K562 (cell line): ENCODE data around the gene CRKL. TPM values are rescaled to one million over a fixed set of nuclear protein-coding genes. Genes with fewer than 3 reads are reported as not detected.
A peak's percentile ranks its signal among the peaks of the same experiment; 100 is the strongest.

Experiments used
- CREB5 ChIP-seq: fragments of 250-450 bp; sonication (Bioruptor Pico); IDR thresholded peaks from 2 replicates; pipeline ENCODE4 v1.5.0; 2020; ENCODE audit warnings: mild to moderate bottlenecking
- ETV5 ChIP-seq: sonication (generic); formaldehyde crosslinking; IDR thresholded peaks from 2 replicates; pipeline ENCODE4 v1.4.0; 2020; ENCODE audit warnings: low read depth, mild to moderate bottlenecking, missing genetic modification reagents
- MEF2A ChIP-seq: IDR thresholded peaks from 2 replicates; pipeline ENCODE4 v1.6.1; 2011; ENCODE audit warnings: low read depth, mild to moderate bottlenecking, low read length, moderate library complexity; ENCODE audit not compliant: control insufficient read depth
- OTX1 ChIP-seq: fragments of 450-650 bp; formaldehyde crosslinking; IDR thresholded peaks from 2 replicates; pipeline ENCODE4 v1.4.0; 2022; ENCODE audit warnings: mild to moderate bottlenecking
- polyA plus RNA-seq, 8 experiments: library from polyadenylated mRNA; depleted of rRNA in 4 of 8; stranded (reverse) in 5 of 8; unstranded in 3 of 8; fragments of >200 nt; fragmentation: Nextera tagmentation in 2 of 8; fragmentation: Illumina TruSeq in 1 of 8; extraction: Ambion mirVana in 2 of 8; extraction: Trizol in 1 of 8; gene quantifications; 2 replicates each; pipeline versions ENCODE4 v1.2.1 to v1.2.3, GENCODE V29; 2011 to 2014; ENCODE audit warnings: inconsistent platforms in 1 of 8, missing spikeins in 1 of 8
- total RNA-seq, 7 experiments: library from RNA; depleted of rRNA in 6 of 7; stranded (reverse); fragments of >200 nt in 6 of 7; fragmentation: Illumina TruSeq in 2 of 7; extraction: Trizol in 2 of 7; gene quantifications; 2 replicates each; pipeline versions ENCODE4 v1.2.1 to v1.2.3, GENCODE V29; 2011 to 2021; ENCODE audit warnings: low replicate concordance in 1 of 7
- TF ChIP-seq, protein P1 (sequence below): fragments of 250-450 bp; sonication (Bioruptor Pico); IDR thresholded peaks from 2 replicates; pipeline ENCODE4 v1.9.0; 2021; ENCODE audit warnings: mild to moderate bottlenecking, inconsistent platforms

Gene CRKL
- total and polyA plus RNA-seq, 9 of the 15 experiments (the other 6 are each of a cell fraction or from before 2014, with no cell fraction given) = 100 to 263 (median 124) TPM

DNA sequence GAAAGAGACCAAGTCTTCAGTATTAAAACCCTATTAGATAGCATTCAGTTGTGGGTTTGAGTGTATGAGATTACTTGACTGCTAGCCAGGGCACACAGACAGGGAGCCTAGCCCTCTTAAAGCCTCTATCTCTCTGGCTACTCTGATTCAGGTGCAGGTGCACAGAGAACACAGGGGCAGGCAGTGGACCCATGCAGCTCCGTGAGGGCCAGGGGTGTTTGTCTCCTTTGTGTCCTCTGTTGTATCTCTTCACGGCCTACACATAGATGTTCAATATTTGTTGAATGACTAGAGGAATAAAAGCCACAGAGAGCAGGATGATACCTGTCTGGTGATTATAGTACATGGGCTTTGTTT is 28.3 kb downstream of the CRKL start (continued):
- no peak for TF ChIP-seq MEF2A
- TF ChIP-seq CREB5 = no peak
- TF ChIP-seq OTX1 (CRISPR knock-in tag) = 0 out of 2 replicates have a peak, but pooled peaks have one; percentile 65
- TF ChIP-seq, protein P1, sequence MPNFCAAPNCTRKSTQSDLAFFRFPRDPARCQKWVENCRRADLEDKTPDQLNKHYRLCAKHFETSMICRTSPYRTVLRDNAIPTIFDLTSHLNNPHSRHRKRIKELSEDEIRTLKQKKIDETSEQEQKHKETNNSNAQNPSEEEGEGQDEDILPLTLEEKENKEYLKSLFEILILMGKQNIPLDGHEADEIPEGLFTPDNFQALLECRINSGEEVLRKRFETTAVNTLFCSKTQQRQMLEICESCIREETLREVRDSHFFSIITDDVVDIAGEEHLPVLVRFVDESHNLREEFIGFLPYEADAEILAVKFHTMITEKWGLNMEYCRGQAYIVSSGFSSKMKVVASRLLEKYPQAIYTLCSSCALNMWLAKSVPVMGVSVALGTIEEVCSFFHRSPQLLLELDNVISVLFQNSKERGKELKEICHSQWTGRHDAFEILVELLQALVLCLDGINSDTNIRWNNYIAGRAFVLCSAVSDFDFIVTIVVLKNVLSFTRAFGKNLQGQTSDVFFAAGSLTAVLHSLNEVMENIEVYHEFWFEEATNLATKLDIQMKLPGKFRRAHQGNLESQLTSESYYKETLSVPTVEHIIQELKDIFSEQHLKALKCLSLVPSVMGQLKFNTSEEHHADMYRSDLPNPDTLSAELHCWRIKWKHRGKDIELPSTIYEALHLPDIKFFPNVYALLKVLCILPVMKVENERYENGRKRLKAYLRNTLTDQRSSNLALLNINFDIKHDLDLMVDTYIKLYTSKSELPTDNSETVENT (CRISPR knock-in tag) = peak; percentile 28; the same call in 1 of the 2 replicates
- 0 out of 2 replicates have a peak, but pooled peaks have one; percentile 23 for TF ChIP-seq ETV5 (CRISPR knock-in tag)
